C4-2B (cell line): ENCODE measurements around the gene KLHL8.

Source experiments
- H3K27ac ChIP-seq: fragments of 450-650 bp; 2 replicates; pipeline ENCODE4 v1.5.1; 2017
- CTCF ChIP-seq: fragments of 450-650 bp; conservative IDR thresholded peaks from 2 replicates; pipeline ENCODE4 v1.5.1; 2017; ENCODE audit warnings: mild to moderate bottlenecking
- ZFX ChIP-seq: fragments of 450-650 bp; IDR thresholded peaks from 2 replicates; pipeline ENCODE4 v1.6.1; 2017

KLHL8 gene

DNA sequence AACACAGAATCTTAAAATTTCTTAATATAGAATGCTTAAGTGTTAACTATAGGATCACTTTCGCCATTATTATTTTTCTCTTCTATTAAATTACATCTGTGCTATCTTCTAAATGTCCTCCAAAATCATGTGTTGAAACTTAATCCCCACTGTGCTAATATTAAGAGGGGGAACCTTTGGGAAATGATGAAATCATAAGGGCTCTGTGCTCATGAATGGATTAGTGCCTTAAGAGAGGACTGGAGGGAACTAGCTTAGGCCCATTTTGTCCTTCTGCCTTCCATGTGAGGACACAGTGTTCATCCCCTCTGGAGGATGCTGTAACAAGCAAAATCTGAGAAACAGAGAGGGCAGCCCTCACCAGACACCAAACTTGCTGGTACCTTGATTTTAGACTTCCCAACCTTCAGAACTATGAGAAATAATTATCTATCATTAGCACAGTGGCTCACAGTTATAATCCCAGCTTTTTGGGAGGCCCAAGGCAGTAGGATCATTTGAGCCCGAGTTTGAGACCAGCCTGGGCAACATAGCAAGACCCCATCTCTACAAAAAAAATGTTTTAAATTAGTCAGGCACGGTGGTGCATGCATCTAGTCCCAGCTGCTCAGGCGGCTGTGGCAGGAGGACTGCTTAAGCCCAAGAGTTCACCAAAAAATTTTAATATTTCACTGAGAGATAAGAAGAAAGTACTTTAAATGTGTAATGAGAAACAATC, 26.3 kb downstream of the KLHL8 start:
- no peak overlapping the region for H3K27ac ChIP-seq
- no peak for TF ChIP-seq CTCF
- TF ChIP-seq ZFX: no peak

DNA sequence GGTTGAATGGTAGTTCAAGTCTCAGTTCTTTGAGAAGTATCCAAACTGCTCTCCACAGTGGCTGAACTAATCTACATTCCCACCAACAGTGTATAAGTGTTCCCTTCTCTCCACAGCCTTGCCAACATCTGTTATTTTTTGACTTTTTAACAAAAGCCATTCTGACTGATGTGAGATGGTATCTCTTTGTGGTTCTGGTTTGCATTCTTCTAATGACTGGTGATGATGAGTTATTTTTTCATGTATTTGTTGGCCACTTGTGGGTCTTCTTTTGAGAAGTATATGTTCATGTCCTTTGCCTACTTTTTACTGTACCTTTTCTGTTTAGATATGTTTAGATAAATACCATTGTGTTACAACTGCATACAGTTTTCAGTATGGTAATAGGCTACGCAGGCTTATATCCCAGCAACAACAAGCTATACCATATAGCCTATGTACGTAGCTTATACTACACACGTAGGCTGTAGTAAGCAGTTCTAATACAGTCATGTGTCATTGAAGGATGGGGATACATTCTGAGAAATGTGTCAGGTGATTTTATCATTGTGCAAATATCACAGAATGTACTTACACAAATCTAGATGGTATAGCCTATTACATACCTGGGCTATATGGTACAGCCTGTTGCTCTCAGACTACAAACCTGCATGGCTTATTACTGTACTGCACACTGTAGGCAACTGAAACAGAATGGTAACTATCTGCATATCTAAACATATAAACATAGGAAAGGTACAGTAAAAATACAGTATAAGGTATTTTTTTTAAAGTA, 28.1 kb downstream of the KLHL8 start:
- TF ChIP-seq ZFX (no peak), CTCF (no peak)
- H3K27ac ChIP-seq: no peak overlapping the region

GRCh38 chr4:87188932-87189331, 31.5 kb downstream of the KLHL8 start:
- TF ChIP-seq CTCF (no peak), ZFX (no peak)

GRCh38 chr4:87188048-87188447, 32.4 kb downstream of the KLHL8 start:
- TF ChIP-seq CTCF (no peak), ZFX (no peak)

More at GRCh38 chr4:87188932-87189331, 31.5 kb downstream of the KLHL8 start:
- H3K27ac ChIP-seq: no peak overlapping the region

DNA sequence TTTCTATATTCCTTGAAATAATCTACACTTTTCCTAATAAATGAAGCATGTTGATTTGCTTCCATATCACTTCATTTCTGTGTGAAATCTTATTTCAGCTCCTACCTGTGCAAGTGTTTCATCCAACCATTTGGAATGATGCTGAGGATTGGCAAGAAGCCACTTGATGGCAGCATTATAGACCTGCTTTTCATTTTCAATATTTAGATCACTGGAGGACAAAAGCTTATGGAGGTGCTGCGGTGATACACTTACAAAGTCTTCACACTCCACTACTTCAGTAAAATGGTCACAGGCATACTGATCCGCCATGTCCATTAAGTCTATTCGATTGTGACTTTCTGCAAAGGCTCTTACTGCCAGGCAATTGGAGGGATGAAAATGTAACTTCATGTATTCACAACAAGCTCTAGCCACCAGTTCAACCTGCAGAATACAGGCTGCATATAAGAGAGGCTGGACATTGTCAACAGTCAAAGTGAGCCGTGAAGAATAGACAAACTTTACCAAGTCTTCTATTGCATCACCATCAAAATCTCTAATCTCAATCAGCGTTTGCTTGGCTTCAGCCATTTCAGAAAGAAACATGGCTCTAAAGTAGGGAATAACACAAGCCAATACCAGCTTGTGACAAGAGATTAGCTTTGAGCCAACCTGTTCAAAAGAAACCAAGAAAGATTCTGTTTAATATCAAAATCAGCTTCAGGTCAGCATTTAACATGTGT, 35.1 kb downstream of the KLHL8 start:
- no peak overlapping the region for H3K27ac ChIP-seq
- no peak for TF ChIP-seq ZFX
- no peak for TF ChIP-seq CTCF

More at GRCh38 chr4:87188048-87188447, 32.4 kb downstream of the KLHL8 start:
- no peak overlapping the region for H3K27ac ChIP-seq

DNA sequence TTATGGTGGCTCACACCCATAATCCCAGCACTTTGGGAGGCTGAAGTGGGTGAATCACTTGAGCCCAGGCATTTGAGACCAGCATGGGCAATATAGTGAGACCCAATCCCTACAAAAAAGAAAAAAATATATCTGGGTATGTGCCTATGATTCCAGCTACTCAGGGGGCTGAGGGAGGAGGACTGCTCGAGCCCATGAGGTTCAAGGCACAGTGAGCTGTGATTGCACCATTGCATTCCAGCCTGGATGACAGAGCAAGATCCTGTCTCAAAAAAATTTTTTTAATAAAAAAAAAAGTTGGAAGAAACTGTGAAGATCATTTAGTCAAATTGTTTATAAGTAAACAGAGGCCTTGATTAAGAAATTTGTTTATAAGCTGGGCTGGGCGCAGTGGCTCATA, 39.7 kb downstream of the KLHL8 start:
- TF ChIP-seq CTCF: no peak
- TF ChIP-seq ZFX: no peak
- no peak overlapping the region for H3K27ac ChIP-seq

GRCh38 chr4:87179751-87180150, 40.7 kb downstream of the KLHL8 start:
- TF ChIP-seq ZFX: no peak
- TF ChIP-seq CTCF: no peak

More at GRCh38 chr4:87179751-87180150, 40.7 kb downstream of the KLHL8 start:
- no peak overlapping the region for H3K27ac ChIP-seq
